ENCODE data around the gene ANKRD13A.

ANKRD13A gene

GRCh38 chr12:109966546-109966945, 32.7 kb upstream of the ANKRD13A start:
- TF ChIP-seq CTCF (IDR thresholded peaks at IDR 0.05): no peak

- TF ChIP-seq CTCF (IDR thresholded peaks at IDR 0.05): no peak
Measured at GRCh38 chr12:109967383-109968031, 31.7 kb upstream of the ANKRD13A start.

GRCh38 chr12:109968032-109968420, 31.2 kb upstream of the ANKRD13A start:
- TF ChIP-seq CTCF (IDR thresholded peaks at IDR 0.05): no peak

- TF ChIP-seq CTCF (IDR thresholded peaks at IDR 0.05): no peak
Measured at GRCh38 chr12:109968801-109969200, 30.4 kb upstream of the ANKRD13A start.

- no peak for TF ChIP-seq CTCF (IDR thresholded peaks at IDR 0.05)
Measured at GRCh38 chr12:109972821-109973220, 26.4 kb upstream of the ANKRD13A start.

- TF ChIP-seq CTCF (IDR thresholded peaks at IDR 0.05): no peak
Measured at GRCh38 chr12:109981311-109981710, 17.9 kb upstream of the ANKRD13A start.

GRCh38 chr12:109982210-109982609, 17.0 kb upstream of the ANKRD13A start:
- TF ChIP-seq CTCF (IDR thresholded peaks at IDR 0.05): no peak

All from LNCAP (cell line).